HG03060 (cell line): ENCODE measurements around the gene CPNE8.

Experiments used
- ATAC-seq: cut with Tn5 transposase; IDR thresholded peaks from one replicate; pipeline ENCODE4 v1.9.1; 2021; ENCODE audit warnings: low read depth, moderate number of reproducible peaks; ENCODE audit not compliant: unreplicated experiment

Gene CPNE8

DNA sequence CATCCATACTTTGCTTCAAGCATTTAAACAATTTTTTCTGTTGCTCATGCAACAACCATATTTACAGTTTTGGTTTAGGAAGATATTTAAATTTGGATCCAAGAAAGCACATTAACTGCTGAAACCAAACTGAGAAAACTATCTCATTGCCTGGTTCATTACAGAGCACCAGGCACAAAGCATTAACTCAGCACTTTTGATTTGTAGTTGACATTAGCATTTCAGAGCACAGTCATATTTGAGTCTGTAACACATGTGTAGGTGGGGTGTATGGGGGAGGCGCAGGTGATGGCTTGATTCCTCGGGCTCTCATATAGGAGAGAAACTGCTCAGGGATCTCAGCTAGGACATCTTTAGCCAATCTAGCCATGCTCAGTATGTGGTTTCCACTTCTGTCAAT lies 251.7 kb downstream of the CPNE8 start:
- ATAC-seq, result no peak

DNA sequence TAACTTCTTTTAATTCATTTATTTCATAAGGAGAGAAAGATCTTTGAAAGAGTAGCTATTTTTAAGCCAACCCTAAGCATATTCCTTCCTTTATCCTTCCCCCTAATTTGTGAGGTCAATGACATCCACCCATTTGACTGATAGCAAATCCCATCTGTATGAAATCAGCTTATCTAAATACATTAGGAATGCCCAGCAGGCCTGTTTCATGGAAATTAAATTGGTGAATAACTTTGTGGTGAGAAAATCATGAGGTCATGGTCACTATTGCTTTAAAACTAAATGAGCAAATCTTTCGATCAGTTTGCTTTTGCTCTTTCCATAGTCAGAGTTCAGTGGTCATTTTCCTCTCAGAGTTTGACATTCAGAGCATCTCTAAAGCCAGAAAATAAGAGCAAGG lies 256.6 kb downstream of the CPNE8 start:
- ATAC-seq, result no peak

DNA sequence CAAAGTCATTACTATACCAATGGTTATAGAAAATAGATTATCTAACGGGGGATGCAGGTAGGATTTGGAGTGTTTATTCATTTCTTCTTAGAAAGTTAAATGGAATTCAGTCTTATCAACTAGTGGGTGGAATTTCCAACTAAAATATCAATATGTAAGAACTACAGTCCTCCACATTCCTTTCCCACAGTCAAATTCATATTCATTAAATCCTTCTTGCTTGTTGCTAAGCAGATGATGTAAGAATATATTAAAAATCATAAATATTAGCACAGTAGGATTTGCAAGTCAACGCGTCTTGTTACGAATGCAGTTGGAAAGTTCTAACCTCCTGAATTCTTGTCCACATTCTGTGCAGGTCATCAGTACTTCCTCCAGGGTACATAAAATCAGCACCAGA lies 259.2 kb downstream of the CPNE8 start:
- no peak for ATAC-seq

DNA sequence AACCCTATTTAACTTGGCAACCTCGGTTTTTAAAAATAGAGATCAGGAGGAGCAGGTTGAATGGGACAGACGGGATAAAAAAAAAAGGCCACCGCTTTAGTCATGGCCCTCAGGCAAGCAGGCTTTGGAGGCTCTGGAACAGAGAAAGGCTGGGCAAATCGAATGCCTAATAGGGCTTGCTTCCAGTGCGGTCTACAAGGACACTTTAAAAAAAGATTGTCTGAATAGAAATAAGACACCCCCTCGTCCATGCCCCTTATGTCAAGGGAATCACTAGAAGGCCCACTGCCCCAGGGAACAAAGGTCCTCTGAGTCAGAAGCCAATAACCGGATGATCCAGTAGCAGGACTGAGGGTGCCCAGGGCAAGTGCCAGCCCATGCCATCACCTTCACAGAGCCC lies 265.8 kb downstream of the CPNE8 start:
- ATAC-seq, result no peak

DNA sequence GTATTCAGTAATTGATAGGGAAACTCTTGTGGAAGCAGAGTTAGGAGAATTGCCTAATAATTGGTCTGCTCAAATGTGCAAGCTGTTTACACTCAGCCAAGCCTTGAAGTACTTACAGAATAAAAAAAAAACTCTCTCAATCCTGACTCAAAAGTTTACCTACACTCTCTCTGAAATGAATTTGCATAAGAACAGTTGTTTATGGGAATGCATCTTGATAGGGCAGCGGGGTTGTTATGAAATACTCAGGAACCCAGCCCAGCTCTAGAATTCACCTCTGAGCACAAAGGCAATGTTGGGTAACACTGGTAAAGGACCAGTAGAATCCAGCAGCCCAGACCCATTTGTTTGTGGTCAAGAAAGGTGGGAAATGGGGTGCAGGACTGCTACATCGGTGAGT lies 267.0 kb downstream of the CPNE8 start:
- ATAC-seq, result no peak

DNA sequence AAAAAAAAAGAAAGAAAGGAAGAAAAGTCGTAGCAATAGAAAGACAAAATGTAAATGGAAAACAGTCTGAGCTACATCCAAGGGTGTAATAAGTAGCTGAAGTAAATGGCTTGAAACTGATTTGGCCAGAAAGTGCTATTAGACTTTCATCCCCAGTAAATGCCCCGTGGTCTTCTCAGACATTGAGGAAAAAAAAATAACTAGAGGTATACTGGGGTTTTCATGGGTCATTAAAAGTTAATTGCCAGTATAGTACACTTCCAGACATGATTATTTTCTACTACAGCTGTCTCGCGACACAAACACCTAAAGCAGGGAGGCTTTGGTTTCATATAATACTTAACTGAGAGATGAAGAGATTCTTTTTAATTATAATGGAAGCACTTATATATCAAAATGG lies 271.9 kb downstream of the CPNE8 start:
- ATAC-seq, result no peak

DNA sequence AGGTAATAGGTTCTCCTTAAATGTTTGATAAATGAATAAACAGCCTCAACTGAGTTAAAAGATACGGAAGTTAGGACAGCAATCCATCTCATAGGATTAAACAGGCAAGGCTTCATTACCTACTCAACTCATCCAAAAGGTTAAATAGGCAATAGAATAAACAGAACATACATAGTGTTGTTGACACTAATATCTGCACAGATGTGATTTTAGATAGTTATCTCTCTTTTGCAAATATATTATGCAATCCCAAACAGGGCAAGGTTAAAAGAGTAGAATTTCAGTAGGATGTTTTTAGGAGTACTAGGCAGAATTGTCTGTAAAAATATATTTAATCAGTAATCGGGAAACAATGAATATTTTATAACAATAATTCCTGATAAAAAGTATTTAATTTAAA lies 276.3 kb downstream of the CPNE8 start:
- ATAC-seq, result no peak

DNA sequence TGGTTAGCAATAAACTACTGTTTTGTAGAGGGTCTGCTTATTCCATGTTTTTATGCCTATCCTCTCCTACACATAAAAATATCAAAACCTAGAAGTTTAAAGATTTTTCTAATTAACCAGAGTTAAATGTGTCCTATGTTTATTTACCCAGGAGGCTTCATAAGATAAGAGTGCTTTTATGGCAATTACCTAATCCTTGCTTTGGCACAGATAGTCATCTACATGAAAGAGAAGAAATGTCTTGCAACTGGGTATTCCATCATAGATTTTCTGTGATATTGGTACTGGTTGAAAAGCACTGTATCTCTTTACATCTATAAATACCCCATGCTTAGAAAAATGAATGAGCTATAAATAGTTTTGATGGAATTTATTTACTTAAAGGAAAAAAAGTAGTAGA lies 277.1 kb downstream of the CPNE8 start:
- ATAC-seq, result no peak

DNA sequence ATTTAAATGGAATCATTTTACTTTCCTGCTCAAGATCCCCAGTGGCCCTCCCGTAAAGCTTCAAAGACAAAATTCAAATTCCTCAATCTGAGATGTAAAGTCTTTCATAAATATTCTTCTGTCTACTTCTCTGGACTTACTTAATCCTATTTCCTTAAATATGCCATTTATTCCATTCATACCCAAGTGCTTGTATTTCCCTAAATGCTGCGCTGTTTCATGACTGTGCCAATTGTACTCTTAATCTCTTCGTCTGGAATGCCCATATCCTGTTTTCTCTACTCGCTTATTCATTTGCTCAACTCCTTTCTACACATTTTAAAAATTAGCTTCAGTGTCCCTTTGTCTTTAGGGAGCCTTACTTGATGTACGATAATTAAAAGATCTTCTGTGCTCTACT lies 280.1 kb downstream of the CPNE8 start:
- no peak for ATAC-seq

DNA sequence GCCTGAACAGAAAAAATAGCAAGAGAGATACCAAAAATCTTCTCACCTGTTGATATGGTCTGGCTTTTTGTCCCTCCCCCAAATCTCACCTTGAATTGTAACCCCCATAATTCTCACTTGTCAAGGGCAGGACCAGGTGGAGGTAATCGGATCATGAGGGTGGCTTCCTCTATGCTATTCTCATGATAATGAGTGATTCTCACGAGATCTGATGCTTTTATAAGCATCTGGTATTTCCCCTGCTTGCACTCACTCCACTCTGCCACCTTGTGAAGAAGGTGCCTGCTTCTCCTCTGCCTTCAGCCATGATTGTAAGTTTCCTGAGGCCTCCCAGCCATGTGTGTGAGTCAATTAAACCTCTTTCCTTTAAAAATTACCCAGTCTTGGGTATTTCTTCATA lies 291.2 kb downstream of the CPNE8 start:
- no peak for ATAC-seq

DNA sequence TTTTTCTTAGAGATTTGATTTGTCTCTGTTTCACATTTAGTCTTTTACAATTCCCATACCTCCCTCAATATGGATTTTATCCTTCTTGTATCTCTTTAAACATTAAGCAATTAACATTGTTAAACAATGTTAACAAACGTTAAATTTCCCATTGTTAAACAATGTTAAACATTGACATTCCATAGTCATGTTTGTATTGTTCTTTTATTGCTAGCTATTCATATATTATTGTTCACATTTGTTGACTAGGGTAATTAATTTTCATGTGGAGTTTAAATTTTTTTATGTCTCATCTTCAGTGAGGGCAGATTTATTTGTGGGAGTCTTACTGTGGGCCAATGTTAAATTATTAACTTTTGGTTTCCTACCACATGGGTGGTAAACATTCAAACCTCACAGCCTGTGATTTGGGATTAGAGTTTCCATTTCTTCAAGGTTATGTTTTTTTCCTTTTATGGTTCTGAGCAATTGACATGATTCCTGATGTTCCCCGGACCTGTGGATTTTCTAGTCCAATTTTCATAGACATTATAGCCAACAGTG lies 294.5 kb downstream of the CPNE8 start:
- ATAC-seq, result no peak

DNA sequence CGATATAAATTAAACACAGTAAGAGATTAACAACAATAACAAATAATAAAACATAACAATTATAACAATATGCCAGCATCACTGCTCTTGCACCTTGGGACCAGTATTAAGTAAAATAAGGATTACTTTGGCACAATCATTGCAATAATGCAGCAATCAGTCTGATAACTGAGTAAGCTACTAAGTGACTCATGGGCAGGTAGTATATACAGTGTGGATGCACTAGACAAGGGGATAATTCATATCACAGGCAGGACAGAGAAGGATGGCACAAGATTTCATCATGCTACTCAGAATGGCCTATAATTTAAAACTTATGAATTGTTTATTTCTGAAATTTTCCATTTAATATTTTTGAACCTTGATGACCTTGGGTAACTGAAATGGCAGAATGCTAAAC lies 298.1 kb downstream of the CPNE8 start:
- ATAC-seq, result no peak
